H9 (cell line): ENCODE measurements around the gene FGB. TPM values are rescaled to one million over a fixed set of nuclear protein-coding genes. Genes with fewer than 3 reads are reported as not detected.

Experiments
- DNase-seq: peaks from one replicate; pipeline ENCODE4 v3.0.0-alpha.2; 2017
- H2AFZ ChIP-seq: one replicate; pipeline ENCODE4 v1.6.1; 2013; ENCODE audit warnings: mild to moderate bottlenecking, low read length, control low read depth, moderate library complexity
- H2AK5ac ChIP-seq: 2 replicates; pipeline ENCODE4 v1.6.1; 2013; ENCODE audit warnings: low read length, control low read depth, mixed read lengths; ENCODE audit not compliant: insufficient read length
- H2BK120ac ChIP-seq: one replicate; pipeline ENCODE4 v1.6.1; 2013; ENCODE audit warnings: low read depth, mild to moderate bottlenecking, low read length, control low read depth, inconsistent platforms; ENCODE audit not compliant: poor library complexity, severe bottlenecking
- H2BK12ac ChIP-seq: 2 replicates; pipeline ENCODE4 v1.6.1; 2013; ENCODE audit warnings: low read length, control low read depth, mixed read lengths, low read depth; ENCODE audit not compliant: insufficient read length
- H2BK15ac ChIP-seq: 2 replicates; pipeline ENCODE4 v1.6.1; 2013; ENCODE audit warnings: low read depth, low read length, control low read depth
- H2BK20ac ChIP-seq: one replicate; pipeline ENCODE4 v1.6.1; 2013; ENCODE audit warnings: low read depth, mild to moderate bottlenecking, low read length, control low read depth, inconsistent platforms; ENCODE audit not compliant: poor library complexity, severe bottlenecking
- H2BK5ac ChIP-seq: 2 replicates; pipeline ENCODE4 v1.6.1; 2013; ENCODE audit warnings: low read length, control low read depth, mixed read lengths; ENCODE audit not compliant: insufficient read length
- H3K14ac ChIP-seq: 2 replicates; pipeline ENCODE4 v1.6.1; 2013; ENCODE audit warnings: low read length, control low read depth; ENCODE audit not compliant: insufficient read depth
- H3K18ac ChIP-seq: 2 replicates; pipeline ENCODE4 v1.6.1; 2013; ENCODE audit warnings: low read depth, mild to moderate bottlenecking, mixed read lengths, low read length, control low read depth; ENCODE audit not compliant: insufficient read length
- H3K23ac ChIP-seq: 2 replicates; pipeline ENCODE4 v1.6.1; 2013; ENCODE audit warnings: low read length, control low read depth, mixed read lengths, low read depth; ENCODE audit not compliant: insufficient read length
- H3K23me2 ChIP-seq: 2 replicates; pipeline ENCODE4 v1.6.1; 2013; ENCODE audit warnings: low read depth, mild to moderate bottlenecking, mixed read lengths, low read length, control low read depth; ENCODE audit not compliant: insufficient read length, poor library complexity, severe bottlenecking
- H3K27ac ChIP-seq: 2 replicates; pipeline ENCODE4 v1.5.1; 2013; ENCODE audit warnings: low read length, control low read depth, mixed read lengths, low read depth; ENCODE audit not compliant: insufficient read length
- H3K27me3 ChIP-seq: 2 replicates; pipeline ENCODE4 v1.6.1; 2013; ENCODE audit warnings: low read length, control low read depth, inconsistent platforms; ENCODE audit not compliant: insufficient read depth
- H3K4ac ChIP-seq: 2 replicates; pipeline ENCODE4 v1.6.1; 2013; ENCODE audit warnings: low read depth, mild to moderate bottlenecking, control low read depth, inconsistent platforms, low read length, moderate library complexity
- H3K4me1 ChIP-seq: 2 replicates; pipeline ENCODE4 v1.6.1; 2013; ENCODE audit warnings: low read length, control low read depth, inconsistent platforms; ENCODE audit not compliant: insufficient read depth
- H3K4me2 ChIP-seq: 2 replicates; pipeline ENCODE4 v1.6.1; 2013; ENCODE audit warnings: low read length, control low read depth, mixed read lengths; ENCODE audit not compliant: insufficient read length, insufficient read depth
- H3K56ac ChIP-seq: 2 replicates; pipeline ENCODE4 v1.6.1; 2013; ENCODE audit warnings: low read depth, mild to moderate bottlenecking, mixed read lengths, low read length, control low read depth; ENCODE audit not compliant: insufficient read length
- H3K79me1 ChIP-seq: 2 replicates; pipeline ENCODE4 v1.6.1; 2013; ENCODE audit warnings: low read depth, mild to moderate bottlenecking, moderate library complexity, low read length, control low read depth, inconsistent platforms; ENCODE audit not compliant: insufficient read depth, poor library complexity, severe bottlenecking
- H3K79me2 ChIP-seq: 2 replicates; pipeline ENCODE4 v1.6.1; 2013; ENCODE audit warnings: low read length, control low read depth, inconsistent platforms; ENCODE audit not compliant: insufficient read depth
- H3K9ac ChIP-seq: 2 replicates; pipeline ENCODE4 v1.6.1; 2013; ENCODE audit warnings: low read length, control low read depth, mixed read lengths; ENCODE audit not compliant: insufficient read length; ENCODE audit errors: extremely low read depth
- H3K9me3 ChIP-seq: one replicate; pipeline ENCODE4 v1.6.1; 2013; ENCODE audit warnings: low read depth, low read length, inconsistent platforms; ENCODE audit not compliant: control insufficient read depth
- H3T11ph ChIP-seq: one replicate; pipeline ENCODE4 v1.6.1; 2013; ENCODE audit warnings: mild to moderate bottlenecking, low read length, control low read depth, inconsistent platforms
- H4K20me1 ChIP-seq: one replicate; pipeline ENCODE4 v1.6.1; 2013; ENCODE audit not compliant: control insufficient read depth, insufficient read length, insufficient read depth
- H4K5ac ChIP-seq: 2 replicates; pipeline ENCODE4 v1.6.1; 2013; ENCODE audit warnings: low read depth, mild to moderate bottlenecking, mixed read lengths, low read length, control low read depth; ENCODE audit not compliant: insufficient read length
- H4K8ac ChIP-seq: replicated peaks from 2 replicates; pipeline ENCODE4 v1.6.1; 2013; ENCODE audit warnings: low read length, control low read depth, mixed read lengths, low read depth; ENCODE audit not compliant: insufficient read length
- H4K91ac ChIP-seq: 2 replicates; pipeline ENCODE4 v1.6.1; 2013; ENCODE audit warnings: low read depth, mild to moderate bottlenecking, moderate library complexity, mixed read lengths, low read length, control low read depth; ENCODE audit not compliant: insufficient read length
- H3K27ac Mint-ChIP-seq, 3 experiments: 2 replicates in 2 of 3; 3 replicates in 1 of 3; pipeline ENCODE4 v1.8.0; 2020 to 2021; ENCODE audit warnings: mixed read lengths in 3 of 3, mild to moderate bottlenecking in 1 of 3, moderate library complexity in 1 of 3
- H3K27me3 Mint-ChIP-seq: 2 replicates; pipeline ENCODE4 v1.8.0; 2021; ENCODE audit warnings: low read depth, mild to moderate bottlenecking, moderate library complexity, mixed read lengths
- H3K36me3 Mint-ChIP-seq, 3 experiments: 2 replicates in 2 of 3; 3 replicates in 1 of 3; pipeline ENCODE4 v1.8.0; 2020 to 2021; ENCODE audit warnings: low read depth in 3 of 3, mixed read lengths in 3 of 3; ENCODE audit not compliant: insufficient read depth in 1 of 3
- H3K4me1 Mint-ChIP-seq, 2 experiments: 2 replicates each; pipeline ENCODE4 v1.8.0; 2020; ENCODE audit warnings: mixed read lengths in 2 of 2
- H3K4me3 Mint-ChIP-seq, 2 experiments: 2 replicates in 1 of 2; 3 replicates in 1 of 2; pipeline ENCODE4 v1.8.0; 2020 to 2021; ENCODE audit warnings: mild to moderate bottlenecking in 2 of 2, mixed read lengths in 2 of 2, moderate library complexity in 1 of 2
- H3K9me3 Mint-ChIP-seq, 2 experiments: 2 replicates in 1 of 2; 3 replicates in 1 of 2; pipeline ENCODE4 v1.8.0; 2020; ENCODE audit warnings: mild to moderate bottlenecking in 2 of 2, mixed read lengths in 2 of 2, moderate library complexity in 1 of 2
- CTCF ChIP-seq: fragments of 200-600 bp; sonication (generic); conservative IDR thresholded peaks from 3 replicates; pipeline ENCODE4 v1.8.0; 2021; ENCODE audit warnings: antibody characterized with exemption, mild to moderate bottlenecking
- WGBS: extraction: QIAGEN DNeasy Blood & Tissue Kit; methylation state at CpG from one replicate; pipeline ENCODE4 v1.1.7; 2013; ENCODE audit warnings: missing lambda C conversion rate, low lambda C conversion rate, mixed read lengths; ENCODE audit not compliant: insufficient read length; ENCODE audit errors: extremely low coverage; 5-methylcytosine and 5-hydroxymethylcytosine counted together
- total RNA-seq: library from RNA; stranded (reverse); gene quantifications from 2 replicates; pipeline ENCODE4 v1.2.1, GENCODE V29; 2021

Gene FGB
- total RNA-seq, 1 experiment from 2014 or later: not detected

- H3K18ac ChIP-seq: no peak overlapping the region
- DNase-seq: no peak
- H4K20me1 ChIP-seq: no peaks in the 10 kb centered on the region
- no peak overlapping the region for H3K14ac ChIP-seq
- H2BK15ac ChIP-seq: no peak overlapping the region
- H3K4me1 Mint-ChIP-seq: no peaks in the 10 kb centered on the region
- H3K79me1 ChIP-seq: no peaks in the 10 kb centered on the region
- no peak overlapping the region for H3K4ac ChIP-seq
- H3K27ac ChIP-seq: no peak overlapping the region
- H3K9me3 Mint-ChIP-seq: no peaks in the 10 kb centered on the region
- no peak overlapping the region for H3K56ac ChIP-seq
- no peaks in the 10 kb centered on the region for H3K9me3 ChIP-seq
- no peaks in the 10 kb centered on the region for H3K27me3 Mint-ChIP-seq
- H2BK120ac ChIP-seq: no peak overlapping the region
- no peak overlapping the region for H2AK5ac ChIP-seq
- no peak overlapping the region for H3K4me2 ChIP-seq
- WGBS: no CpG with 5 or more reads among the region's 3 CpGs
- H3K4me3 Mint-ChIP-seq: no peak overlapping the region
- no peaks in the 10 kb centered on the region for H3K79me2 ChIP-seq
- no peak overlapping the region for H4K5ac ChIP-seq
- H4K91ac ChIP-seq: no peak overlapping the region
- H2AFZ ChIP-seq: no peak overlapping the region
- H2BK5ac ChIP-seq: no peak overlapping the region
- H3K23me2 ChIP-seq: no peaks in the 10 kb centered on the region
- H3K9ac ChIP-seq: no peak overlapping the region
- H4K8ac ChIP-seq: no peak overlapping the region
- no peaks in the 10 kb centered on the region for H3K27me3 ChIP-seq
- no peak overlapping the region for H3K27ac Mint-ChIP-seq
- no peak overlapping the region for H3K23ac ChIP-seq
- H3K4me1 ChIP-seq: no peaks in the 10 kb centered on the region
- no peak for TF ChIP-seq CTCF
- H3K36me3 Mint-ChIP-seq: no peaks in the 10 kb centered on the region
- H2BK12ac ChIP-seq: no peak overlapping the region
- H2BK20ac ChIP-seq: no peak overlapping the region
- no peak overlapping the region for H3T11ph ChIP-seq
These were observed 11.5 kb downstream of the FGB start for GRCh38 chr4:154574311-154574710.
